ENCODE measurements around the gene TRIM38. TPM values are rescaled to one million over a fixed set of nuclear protein-coding genes. Genes with fewer than 3 reads are reported as not detected.

TRIM38 gene
- total RNA-seq, 2 experiments from 2014 or later: 17.0 to 17.5 TPM

DNA sequence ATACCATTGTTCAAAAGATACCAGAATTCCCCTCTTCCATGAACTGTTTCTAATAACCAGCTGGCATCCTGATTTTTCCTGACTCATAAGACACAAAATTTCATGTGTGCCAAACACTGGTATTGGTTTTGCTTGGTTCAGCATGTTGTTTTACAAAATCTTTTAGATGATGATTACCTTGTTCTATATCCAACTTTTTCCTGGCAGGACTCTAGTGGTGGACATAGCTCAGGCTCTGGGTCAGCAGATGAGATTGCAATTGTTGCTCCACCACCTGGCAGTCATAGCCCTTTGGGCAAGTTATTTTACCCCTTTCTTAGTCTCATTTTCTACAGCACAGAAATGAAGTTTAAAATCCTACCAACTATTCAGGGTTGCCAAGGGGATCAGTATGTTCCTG lies 6.2 kb downstream of the TRIM38 start:
- TF ChIP-seq, protein P1, sequence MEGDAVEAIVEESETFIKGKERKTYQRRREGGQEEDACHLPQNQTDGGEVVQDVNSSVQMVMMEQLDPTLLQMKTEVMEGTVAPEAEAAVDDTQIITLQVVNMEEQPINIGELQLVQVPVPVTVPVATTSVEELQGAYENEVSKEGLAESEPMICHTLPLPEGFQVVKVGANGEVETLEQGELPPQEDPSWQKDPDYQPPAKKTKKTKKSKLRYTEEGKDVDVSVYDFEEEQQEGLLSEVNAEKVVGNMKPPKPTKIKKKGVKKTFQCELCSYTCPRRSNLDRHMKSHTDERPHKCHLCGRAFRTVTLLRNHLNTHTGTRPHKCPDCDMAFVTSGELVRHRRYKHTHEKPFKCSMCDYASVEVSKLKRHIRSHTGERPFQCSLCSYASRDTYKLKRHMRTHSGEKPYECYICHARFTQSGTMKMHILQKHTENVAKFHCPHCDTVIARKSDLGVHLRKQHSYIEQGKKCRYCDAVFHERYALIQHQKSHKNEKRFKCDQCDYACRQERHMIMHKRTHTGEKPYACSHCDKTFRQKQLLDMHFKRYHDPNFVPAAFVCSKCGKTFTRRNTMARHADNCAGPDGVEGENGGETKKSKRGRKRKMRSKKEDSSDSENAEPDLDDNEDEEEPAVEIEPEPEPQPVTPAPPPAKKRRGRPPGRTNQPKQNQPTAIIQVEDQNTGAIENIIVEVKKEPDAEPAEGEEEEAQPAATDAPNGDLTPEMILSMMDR (IDR thresholded peaks at IDR 0.05): no peak
- H3K27me3 ChIP-seq (ENCODE audit: control insufficient read depth in 1 of 2, insufficient read depth in 2 of 2, low read length in 2 of 2): no peaks in the 10 kb centered on the region
- intact Hi-C loops (cut with DNase I, micrococcal nuclease): no loop called here
- Mint-ChIP-seq H3K9me3 (no peaks in the 10 kb centered on the region), H3K27me3 (no peaks in the 10 kb centered on the region), H3K4me3 (peak overlapping the region; percentile 56), H3K27ac (peak overlapping the region; percentile 24), H3K36me3 (ENCODE audit: low read depth) (peaks cover 96% of the 10 kb centered on the region), H3K4me1 (ENCODE audit: low read depth) (peaks cover 74% of the 10 kb centered on the region)
- H3K27ac ChIP-seq (ENCODE audit: low read depth in 1 of 2, low read length in 2 of 2): no peak overlapping the region
- no peak overlapping the region for H3K4me3 ChIP-seq (ENCODE audit: low read length)
- peaks cover 92% of the 10 kb centered on the region for H3K36me3 ChIP-seq (ENCODE audit: insufficient read depth, low read length)
- no peak for DNase-seq
- ATAC-seq (ENCODE audit: poor library complexity): no peak
- POLR2A ChIA-PET: interaction anchor here (0.6 to 1.0 kb wide), 2 partner anchors 18 to 24 kb away, joined by 3 read pairs; no protein-coding TSS in a partner anchor
- CTCF ChIA-PET: interaction anchor here (5.6 kb wide), 1 partner anchor 24 kb away, joined by 38 read pairs; no protein-coding TSS in a partner anchor
- no peaks in the 10 kb centered on the region for H3K9me3 ChIP-seq (ENCODE audit: control insufficient read depth in 1 of 2, insufficient read depth in 1 of 2, low read length in 2 of 2)
- H3K4me1 ChIP-seq (ENCODE audit: insufficient read depth, low read length): peaks cover 43% of the 10 kb centered on the region

DNA sequence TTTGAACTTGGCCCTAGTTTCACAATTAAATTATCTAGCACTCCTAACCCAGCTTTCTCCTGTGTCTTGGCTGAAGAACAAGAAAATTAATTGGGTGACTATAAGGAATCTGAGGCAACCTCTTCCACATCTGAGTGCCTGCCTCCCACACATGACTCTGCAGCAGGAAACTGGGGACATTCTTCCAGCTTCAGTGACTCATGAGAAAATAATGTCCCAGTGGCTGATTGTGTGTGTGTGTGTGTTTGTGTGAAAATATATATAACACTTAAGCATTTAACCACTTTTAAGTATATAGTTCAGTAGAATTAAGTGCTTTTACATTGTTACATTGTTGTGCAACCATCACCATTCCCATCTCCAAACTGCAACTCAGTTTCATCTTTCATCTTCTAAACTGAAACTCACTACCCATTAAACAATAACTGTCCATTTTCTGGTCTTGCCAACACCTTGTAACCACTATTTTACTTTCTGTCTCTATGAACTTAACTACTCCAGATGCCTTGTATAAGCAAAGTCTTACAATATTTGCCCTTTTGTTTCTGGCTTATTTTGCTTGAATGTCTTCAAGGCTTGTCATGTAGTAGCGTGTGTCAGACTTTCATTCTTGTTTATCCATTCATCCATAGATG lies 8.7 kb downstream of the TRIM38 start:
- Histone ChIP-seq H3K36me3 (ENCODE audit: insufficient read depth, low read length) (peaks cover 98% of the 10 kb centered on the region), H3K4me1 (ENCODE audit: insufficient read depth, low read length) (peaks cover 22% of the 10 kb centered on the region), H3K27ac (ENCODE audit: low read depth in 1 of 2, low read length in 2 of 2) (no peak overlapping the region), H3K4me3 (ENCODE audit: low read length) (no peak overlapping the region), H3K9me3 (ENCODE audit: control insufficient read depth in 1 of 2, insufficient read depth in 1 of 2, low read length in 2 of 2) (no peaks in the 10 kb centered on the region), H3K27me3 (ENCODE audit: control insufficient read depth in 1 of 2, insufficient read depth in 2 of 2, low read length in 2 of 2) (no peaks in the 10 kb centered on the region)
- ATAC-seq (ENCODE audit: poor library complexity) (no peak), DNase-seq (no peak)
- intact Hi-C loops (cut with DNase I, micrococcal nuclease): no loop called here
- Mint-ChIP-seq H3K27me3 (no peaks in the 10 kb centered on the region), H3K27ac (peak overlapping the region; percentile 2), H3K4me3 (no peak overlapping the region), H3K4me1 (ENCODE audit: low read depth) (peaks cover 57% of the 10 kb centered on the region), H3K9me3 (no peaks in the 10 kb centered on the region), H3K36me3 (ENCODE audit: low read depth) (peaks cover 97% of the 10 kb centered on the region)
- ChIA-PET POLR2A (interaction anchor here (0.9 kb wide), 1 partner anchor 21 kb away, joined by 6 read pairs; no protein-coding TSS in a partner anchor), CTCF (interaction anchor here (1.3 kb wide), 1 partner anchor 21 kb away, joined by 5 read pairs; no protein-coding TSS in a partner anchor)
- TF ChIP-seq, protein P1 (IDR thresholded peaks at IDR 0.05): no peak

DNA sequence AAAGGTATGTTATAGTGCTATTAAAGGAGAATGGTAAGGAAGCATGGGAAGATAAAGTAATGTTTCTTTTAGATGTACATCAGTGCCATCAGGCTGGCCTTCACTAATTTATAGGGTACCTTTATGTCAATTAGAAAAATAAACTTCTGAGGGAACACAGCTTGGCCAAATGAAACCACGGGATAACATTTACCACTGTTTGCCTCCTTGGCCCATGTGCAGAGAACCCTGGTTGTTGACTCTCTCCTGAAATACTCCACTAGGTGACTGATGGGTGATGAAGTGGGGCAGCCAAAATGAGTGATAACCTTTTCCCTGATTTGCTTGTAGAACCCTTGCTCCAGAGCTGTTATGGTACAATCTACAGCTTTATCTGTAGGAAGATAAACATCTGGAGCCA lies 9.5 kb downstream of the TRIM38 start:
- H3K27ac ChIP-seq (ENCODE audit: low read depth in 1 of 2, low read length in 2 of 2): no peak overlapping the region
- TF ChIP-seq, protein P1 (IDR thresholded peaks at IDR 0.05): no peak
- intact Hi-C loops (cut with DNase I, micrococcal nuclease): no loop called here
- H3K4me3 ChIP-seq (ENCODE audit: low read length): no peak overlapping the region
- H3K27me3 ChIP-seq (ENCODE audit: control insufficient read depth in 1 of 2, insufficient read depth in 2 of 2, low read length in 2 of 2): no peaks in the 10 kb centered on the region
- Mint-ChIP-seq H3K4me3 (no peak overlapping the region), H3K27me3 (no peaks in the 10 kb centered on the region), H3K9me3 (no peaks in the 10 kb centered on the region), H3K4me1 (ENCODE audit: low read depth) (peaks cover 57% of the 10 kb centered on the region), H3K27ac (peak overlapping the region; percentile 2), H3K36me3 (ENCODE audit: low read depth) (peaks cover 97% of the 10 kb centered on the region)
- ChIA-PET CTCF (interaction anchor here (0.9 kb wide), 1 partner anchor 14 kb away, joined by 3 read pairs; no protein-coding TSS in a partner anchor), POLR2A (interaction anchor here (1.4 kb wide), 1 partner anchor 12 kb away, joined by 4 read pairs; no protein-coding TSS in a partner anchor)
- peaks cover 98% of the 10 kb centered on the region for H3K36me3 ChIP-seq (ENCODE audit: insufficient read depth, low read length)
- DNase-seq (no peak), ATAC-seq (ENCODE audit: poor library complexity) (no peak)
- no peaks in the 10 kb centered on the region for H3K9me3 ChIP-seq (ENCODE audit: control insufficient read depth in 1 of 2, insufficient read depth in 1 of 2, low read length in 2 of 2)
- peaks cover 15% of the 10 kb centered on the region for H3K4me1 ChIP-seq (ENCODE audit: insufficient read depth, low read length)
